ENCODE data around the gene GPC3. TPM values are rescaled to one million over a fixed set of nuclear protein-coding genes. Genes with fewer than 3 reads are reported as not detected.

The GPC3 gene
- total RNA-seq, 1 experiment from 2014 or later, result 0.98 TPM

- TF ChIP-seq REST (IDR thresholded peaks at IDR 0.05; ENCODE audit: low read depth) (no peak), ZNF274 (IDR thresholded peaks at IDR 0.05; ENCODE audit: low read depth, low read length) (no peak), CBX3 (IDR thresholded peaks at IDR 0.05; ENCODE audit: low read depth) (no peak), ZBTB33 (IDR thresholded peaks at IDR 0.05; ENCODE audit: extremely low read depth, insufficient replicate concordance, low read length) (no peak), SP1 (IDR thresholded peaks at IDR 0.05; ENCODE audit: low read depth) (no peak), POLR2AphosphoS5 (IDR thresholded peaks at IDR 0.05; ENCODE audit: low read depth, low read length) (no peak), SRF (IDR thresholded peaks at IDR 0.05; ENCODE audit: low read depth) (no peak), MAX (IDR thresholded peaks at IDR 0.05) (no peak), ELF1 (IDR thresholded peaks at IDR 0.05; ENCODE audit: borderline replicate concordance, low read depth) (no peak), EGR1 (IDR thresholded peaks at IDR 0.05; ENCODE audit: low read depth) (no peak), SIN3A (IDR thresholded peaks at IDR 0.05; ENCODE audit: low read depth) (no peak), RAD21 (IDR thresholded peaks at IDR 0.05; ENCODE audit: low read depth) (no peak), EZH2phosphoT487 (IDR thresholded peaks at IDR 0.05; ENCODE audit: borderline replicate concordance) (no peak), ZFX (IDR thresholded peaks at IDR 0.05) (no peak), CTCF (IDR thresholded peaks at IDR 0.05 in 2 of 3, conservative IDR thresholded peaks at IDR 0.05 in 1 of 3; ENCODE audit: borderline replicate concordance in 1 of 3, insufficient read depth in 1 of 3, low read depth in 2 of 3, low read length in 2 of 3) (no peak), JUND (IDR thresholded peaks at IDR 0.05) (no peak), ATF3 (IDR thresholded peaks at IDR 0.05) (no peak), POLR2A (IDR thresholded peaks at IDR 0.05; ENCODE audit: borderline replicate concordance, extremely low read depth, insufficient read depth, insufficient read length) (no peak), YY1 (IDR thresholded peaks at IDR 0.05; ENCODE audit: extremely low read depth, insufficient replicate concordance, low read depth, low read length) (no peak)
- ChIA-PET POLR2A (no interaction called here), CTCF (no interaction called here), RAD21 (ENCODE audit: low non-redundant PET in 1 of 2, low total read pairs in 2 of 2, uncharacterized antibody in 2 of 2, unreplicated experiment in 2 of 2) (no interaction called here)
- no peaks in the 10 kb centered on the region for H4K20me1 ChIP-seq (ENCODE audit: insufficient read depth)
- DNase-seq (ENCODE audit: low read depth, low spot score) (no peak), ATAC-seq (no peak)
- intact Hi-C loops (cut with micrococcal nuclease), result no loop called here
- no TSS peak for BruUV-seq (replicated peaks)
- no peak overlapping the region for H3K4me2 ChIP-seq (ENCODE audit: low read length)
- H3K4me3 ChIP-seq (replicated peaks in 1 of 2; ENCODE audit: low read depth in 1 of 2, low read length in 2 of 2), result no peak overlapping the region
- H3K36me3 ChIP-seq (ENCODE audit: control insufficient read depth in 1 of 2, insufficient read depth in 2 of 2, low read length in 2 of 2), result no peaks in the 10 kb centered on the region
- no peaks in the 10 kb centered on the region for H3K9me2 ChIP-seq (ENCODE audit: insufficient read depth)
- no peak overlapping the region for H2AFZ ChIP-seq (ENCODE audit: low read depth, low read length, poor library complexity, severe bottlenecking)
- no peaks in the 10 kb centered on the region for H3K9me3 ChIP-seq (ENCODE audit: control insufficient read depth in 1 of 2, insufficient read depth in 1 of 2, low read depth in 1 of 2, low read length in 2 of 2)
- H3K79me2 ChIP-seq (ENCODE audit: insufficient read depth, low read length), result no peaks in the 10 kb centered on the region
- no peaks in the 10 kb centered on the region for H3K4me1 ChIP-seq (ENCODE audit: control insufficient read depth in 1 of 2, insufficient read depth in 2 of 2, low read length in 2 of 2)
- H3K27ac ChIP-seq (ENCODE audit: low read depth, low read length), result no peak overlapping the region
- H3K9ac ChIP-seq (ENCODE audit: low read length), result no peak overlapping the region
- H3K27me3 ChIP-seq (ENCODE audit: insufficient read depth, low read length), result no peaks in the 10 kb centered on the region
Measured at GRCh38 chrX:133529578-133529977, 455.8 kb downstream of the GPC3 start.
